Karpas-422 (cell line): Measurements from ENCODE around the gene SH3PXD2B. TPM values are rescaled to one million over a fixed set of nuclear protein-coding genes. Genes with fewer than 3 reads are reported as not detected.
"Not testable (repeated sequence)": the region's sequence is repeated elsewhere in the genome, so short reads cannot be mapped to it uniquely, and the experiment has no call there.

ENCODE experiments used
- DNase-seq: peaks from one replicate; pipeline ENCODE4 v3.0.0-alpha.2; 2015
- H2AFZ ChIP-seq: fragments of 200-600 bp; sonication (generic); 2 replicates; pipeline ENCODE4 v1.6.1; 2014; ENCODE audit warnings: antibody characterized with exemption, low read length, mixed read lengths
- H3K27ac ChIP-seq: fragments of 200-600 bp; sonication (generic); 2 replicates; pipeline ENCODE4 v1.5.1; 2014; ENCODE audit warnings: mild to moderate bottlenecking, low read length, moderate library complexity
- H3K27me3 ChIP-seq: fragments of 200-600 bp; sonication (generic); 2 replicates; pipeline ENCODE4 v1.6.1; 2014; ENCODE audit warnings: low read length, mixed read lengths
- H3K36me3 ChIP-seq: fragments of 200-600 bp; sonication (generic); 2 replicates; pipeline ENCODE4 v1.6.1; 2014; ENCODE audit warnings: low read length, mixed read lengths; ENCODE audit not compliant: insufficient read depth
- H3K4me1 ChIP-seq: fragments of 200-600 bp; sonication (generic); 2 replicates; pipeline ENCODE4 v1.6.1; 2014; ENCODE audit warnings: mild to moderate bottlenecking, low read length, mixed read lengths
- H3K4me2 ChIP-seq: fragments of 200-600 bp; sonication (generic); 2 replicates; pipeline ENCODE4 v1.6.1; 2014; ENCODE audit warnings: low read length, low read depth, mild to moderate bottlenecking; ENCODE audit not compliant: poor library complexity, severe bottlenecking
- H3K4me3 ChIP-seq: fragments of 200-600 bp; sonication (generic); 2 replicates; pipeline ENCODE4 v1.5.1; 2014; ENCODE audit warnings: mild to moderate bottlenecking, antibody characterized with exemption, low read length, mixed read lengths
- H3K79me2 ChIP-seq: fragments of 200-600 bp; sonication (generic); 2 replicates; pipeline ENCODE4 v1.6.1; 2014; ENCODE audit warnings: mild to moderate bottlenecking, low read length, mixed read lengths
- H3K9ac ChIP-seq: fragments of 200-600 bp; sonication (generic); 2 replicates; pipeline ENCODE4 v1.6.0; 2014; ENCODE audit warnings: low read length
- H3K9me2 ChIP-seq: fragments of 200-600 bp; sonication (generic), shearing (Covaris generic); replicated peaks from 2 replicates; pipeline ENCODE4 v1.6.0; 2014; ENCODE audit warnings: mild to moderate bottlenecking, low read length, moderate library complexity; ENCODE audit not compliant: insufficient read depth
- H3K9me3 ChIP-seq: fragments of 300-700, 200-600 bp; sonication (generic); 2 replicates; pipeline ENCODE4 v1.6.1; 2014; ENCODE audit warnings: low read length, mixed read lengths
- H4K20me1 ChIP-seq: fragments of 200-600 bp; sonication (generic); 2 replicates; pipeline ENCODE4 v1.6.1; 2014; ENCODE audit warnings: mild to moderate bottlenecking, antibody characterized with exemption, low read length, low read depth; ENCODE audit not compliant: insufficient read depth
- total RNA-seq: library from RNA; depleted of rRNA; stranded (reverse); fragments of >200 nt; shearing (Covaris generic); gene quantifications from 2 replicates; pipeline ENCODE4 v1.2.3, GENCODE V29; 2014; ENCODE audit warnings: low replicate concordance

SH3PXD2B gene
- total RNA-seq, 1 experiment from 2014 or later, result 0.15 TPM

DNA sequence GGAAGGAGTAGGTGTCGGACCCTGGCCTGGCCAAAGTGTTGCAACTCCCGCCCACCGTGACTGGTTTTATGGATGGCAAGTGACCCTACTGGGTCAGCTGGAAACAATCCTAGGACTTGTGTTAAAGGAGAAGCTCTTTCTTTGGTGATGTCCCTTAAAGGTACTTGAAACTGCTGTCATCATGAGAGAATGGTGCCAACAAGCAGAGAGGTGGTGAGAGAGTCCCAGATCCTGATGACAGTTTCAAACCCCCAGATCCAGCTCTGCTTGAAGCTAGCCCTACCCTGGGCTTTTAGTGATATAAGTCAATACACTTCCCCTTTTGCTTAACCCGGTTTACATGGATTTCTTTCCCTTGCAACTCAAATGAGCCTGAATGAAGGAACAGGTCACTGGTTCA, 98.3 kb downstream of the SH3PXD2B start:
- no peaks in the 10 kb centered on the region for H3K9me3 ChIP-seq
- H2AFZ ChIP-seq, result no peak overlapping the region
- no peak overlapping the region for H3K9ac ChIP-seq
- no peaks in the 10 kb centered on the region for H3K27me3 ChIP-seq
- H3K4me3 ChIP-seq, result no peak overlapping the region
- no peaks in the 10 kb centered on the region for H3K36me3 ChIP-seq
- no peak overlapping the region for H3K27ac ChIP-seq
- DNase-seq, result no peak
- H3K4me2 ChIP-seq, result no peak overlapping the region
- H3K4me1 ChIP-seq, result no peaks in the 10 kb centered on the region
- H3K9me2 ChIP-seq, result no peaks in the 10 kb centered on the region
- H4K20me1 ChIP-seq, result no peaks in the 10 kb centered on the region
- H3K79me2 ChIP-seq, result no peaks in the 10 kb centered on the region

DNA sequence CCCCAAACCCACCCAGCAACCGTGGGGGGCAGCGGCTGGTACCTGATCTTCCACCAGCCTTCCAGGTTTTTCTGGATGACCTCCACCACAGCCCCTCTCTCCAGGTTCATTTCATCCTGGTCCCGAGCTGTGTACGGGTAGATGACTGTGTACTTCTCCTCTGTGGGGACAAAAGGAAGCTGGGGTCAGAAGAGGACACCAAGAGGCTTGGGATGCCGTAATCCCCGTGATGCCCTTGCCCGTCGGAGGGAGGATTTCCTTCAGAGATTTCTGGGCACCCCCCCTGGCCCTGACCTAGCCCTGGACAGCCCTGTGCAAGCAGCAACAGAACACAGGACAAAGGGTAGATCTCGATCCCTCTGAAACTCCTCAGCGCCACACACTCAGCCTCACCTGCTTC, 100.5 kb downstream of the SH3PXD2B start:
- Histone ChIP-seq H3K4me2 (no peak overlapping the region), H3K9me3 (no peaks in the 10 kb centered on the region), H3K27ac (no peak overlapping the region), H3K9me2 (no peaks in the 10 kb centered on the region), H3K27me3 (no peaks in the 10 kb centered on the region), H3K36me3 (no peaks in the 10 kb centered on the region), H3K9ac (no peak overlapping the region), H3K79me2 (no peaks in the 10 kb centered on the region), H3K4me3 (no peak overlapping the region), H2AFZ (no peak overlapping the region), H4K20me1 (no peaks in the 10 kb centered on the region), H3K4me1 (no peaks in the 10 kb centered on the region)
- DNase-seq, result no peak

GRCh38 chr5:172353271-172353812, 101.0 kb downstream of the SH3PXD2B start:
- Histone ChIP-seq H3K9me3 (no peaks in the 10 kb centered on the region), H3K36me3 (no peaks in the 10 kb centered on the region), H3K4me3 (no peak overlapping the region), H2AFZ (no peak overlapping the region), H3K9me2 (no peaks in the 10 kb centered on the region), H3K4me2 (no peak overlapping the region), H3K27ac (no peak overlapping the region), H3K27me3 (no peaks in the 10 kb centered on the region), H3K79me2 (no peaks in the 10 kb centered on the region), H3K9ac (no peak overlapping the region), H3K4me1 (no peaks in the 10 kb centered on the region), H4K20me1 (no peaks in the 10 kb centered on the region)
- DNase-seq, result no peak

- H3K9ac ChIP-seq, H3K4me1 ChIP-seq, H3K36me3 ChIP-seq, H3K9me3 ChIP-seq, H3K27me3 ChIP-seq, DNase-seq, H2AFZ ChIP-seq, H3K4me2 ChIP-seq, H3K79me2 ChIP-seq, H3K9me2 ChIP-seq, H4K20me1 ChIP-seq, H3K4me3 ChIP-seq, H3K27ac ChIP-seq: not testable (repeated sequence)
These were observed 101.8 kb downstream of the SH3PXD2B start for GRCh38 chr5:172352526-172352925.

GRCh38 chr5:172351240-172351778, 103.0 kb downstream of the SH3PXD2B start:
- Histone ChIP-seq H3K36me3 (no peaks in the 10 kb centered on the region), H3K9me3 (no peaks in the 10 kb centered on the region), H3K27ac (no peak overlapping the region), H3K27me3 (no peaks in the 10 kb centered on the region), H4K20me1 (no peaks in the 10 kb centered on the region), H3K79me2 (no peaks in the 10 kb centered on the region), H3K4me1 (no peaks in the 10 kb centered on the region), H3K4me3 (no peak overlapping the region), H2AFZ (no peak overlapping the region), H3K9me2 (no peaks in the 10 kb centered on the region), H3K9ac (no peak overlapping the region), H3K4me2 (no peak overlapping the region)
- DNase-seq, result no peak

DNA sequence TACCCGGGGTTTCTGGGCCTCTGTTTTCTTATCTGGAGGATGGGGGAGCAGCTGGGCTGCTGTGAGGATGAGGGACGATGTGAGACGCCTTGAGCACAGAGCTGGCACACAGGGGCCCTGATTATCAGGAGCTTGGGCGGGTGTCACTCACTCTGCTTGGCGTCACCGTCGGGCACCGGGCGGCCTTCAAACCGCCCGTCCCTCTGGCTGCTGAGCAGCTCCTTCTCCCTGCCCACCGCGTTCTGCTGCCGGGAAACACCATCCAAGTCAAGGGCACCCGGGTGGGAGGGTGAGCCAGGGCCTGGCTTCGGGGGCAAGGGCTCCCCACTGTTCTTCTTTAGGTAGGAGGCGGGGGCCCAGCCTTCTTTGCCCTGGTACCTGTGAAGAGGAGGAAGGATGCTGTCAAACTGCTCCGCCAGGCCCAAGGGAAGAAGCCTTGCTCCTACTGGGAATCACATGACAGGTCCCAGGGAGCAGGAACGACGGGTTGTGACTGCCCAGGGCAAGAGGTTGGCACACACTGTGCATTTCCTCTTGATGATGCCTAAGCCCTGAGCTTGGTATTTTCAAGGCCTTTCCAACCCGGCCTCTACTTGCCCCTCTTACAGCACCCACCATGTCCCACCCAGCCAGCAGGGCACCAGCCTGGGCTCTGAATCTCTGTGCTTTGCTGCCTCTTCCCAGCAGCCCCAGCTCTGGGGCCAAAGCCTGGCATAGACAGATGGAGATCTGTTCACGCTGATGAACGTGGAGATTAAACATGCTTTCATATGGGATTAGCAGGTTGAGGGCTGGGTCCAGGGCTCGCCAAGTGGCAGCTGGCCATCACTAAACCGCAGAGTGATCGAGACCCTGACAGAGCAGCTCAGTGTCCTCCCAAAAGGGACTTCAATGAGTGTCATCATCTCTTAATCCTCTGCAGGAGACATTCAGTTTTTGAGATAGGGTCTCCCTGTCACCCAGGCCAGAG, 103.8 kb downstream of the SH3PXD2B start:
- Histone ChIP-seq H3K79me2 (no peaks in the 10 kb centered on the region), H4K20me1 (no peaks in the 10 kb centered on the region), H3K27me3 (no peaks in the 10 kb centered on the region), H2AFZ (no peak overlapping the region), H3K4me3 (no peak overlapping the region), H3K4me2 (no peak overlapping the region), H3K36me3 (no peaks in the 10 kb centered on the region), H3K9ac (no peak overlapping the region), H3K9me3 (no peaks in the 10 kb centered on the region), H3K4me1 (no peaks in the 10 kb centered on the region), H3K9me2 (no peaks in the 10 kb centered on the region), H3K27ac (no peak overlapping the region)
- no peak for DNase-seq

DNA sequence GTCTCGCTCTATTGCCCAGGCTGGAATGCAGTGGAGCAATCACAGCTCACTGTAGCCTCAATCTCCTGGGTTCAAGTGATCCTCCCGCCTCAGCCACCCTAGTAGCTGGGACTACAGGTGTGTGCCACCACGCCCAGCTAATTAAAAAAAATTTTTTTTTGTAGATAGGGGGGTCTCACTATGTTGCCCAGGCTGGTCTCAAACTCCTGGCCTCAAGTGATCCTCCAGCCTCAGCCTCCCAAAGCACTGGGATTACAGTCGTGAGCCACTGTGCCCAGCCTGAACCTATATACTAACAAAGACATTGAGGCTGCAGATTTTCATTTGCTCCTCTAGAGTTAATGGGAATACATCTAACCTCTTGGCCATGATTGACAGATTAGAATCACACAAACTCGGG, 105.6 kb downstream of the SH3PXD2B start:
- H3K27ac ChIP-seq, H3K9me3 ChIP-seq, H2AFZ ChIP-seq, H4K20me1 ChIP-seq, DNase-seq, H3K4me2 ChIP-seq, H3K4me1 ChIP-seq, H3K79me2 ChIP-seq, H3K4me3 ChIP-seq, H3K36me3 ChIP-seq, H3K27me3 ChIP-seq, H3K9me2 ChIP-seq, H3K9ac ChIP-seq: not testable (repeated sequence)

DNA sequence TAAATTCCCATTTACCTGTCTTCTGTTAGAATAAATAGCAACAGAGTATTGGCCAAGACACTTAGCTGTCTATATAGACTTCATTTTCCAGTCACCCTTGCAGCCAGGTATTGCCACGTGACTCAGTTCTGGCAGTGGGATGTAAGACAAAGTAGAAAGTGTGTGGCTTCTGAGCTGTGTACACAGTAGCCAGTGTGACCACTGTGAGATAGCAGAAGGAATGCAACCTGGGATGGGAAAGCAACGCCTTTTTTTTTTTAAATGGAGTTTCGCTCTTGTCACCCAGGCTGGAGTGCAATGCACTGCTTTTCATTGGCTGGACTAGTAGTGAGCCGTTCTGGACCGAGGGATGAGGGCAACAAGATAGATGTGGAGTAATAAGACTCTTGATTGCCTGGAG, 106.2 kb downstream of the SH3PXD2B start:
- Histone ChIP-seq H3K36me3 (no peaks in the 10 kb centered on the region), H3K79me2 (no peaks in the 10 kb centered on the region), H3K4me3 (no peak overlapping the region), H2AFZ (no peak overlapping the region), H3K9me3 (no peaks in the 10 kb centered on the region), H3K4me2 (no peak overlapping the region), H4K20me1 (no peaks in the 10 kb centered on the region), H3K27me3 (no peaks in the 10 kb centered on the region), H3K9me2 (no peaks in the 10 kb centered on the region), H3K9ac (no peak overlapping the region), H3K27ac (no peak overlapping the region), H3K4me1 (no peaks in the 10 kb centered on the region)
- no peak for DNase-seq
